Caco-2 (cell line): ENCODE measurements around the gene ADGRL3. TPM values are rescaled to one million over a fixed set of nuclear protein-coding genes. Genes with fewer than 3 reads are reported as not detected.

Source experiments
- BruUV-seq: library from RNA; stranded (reverse); fragments of 400-500 nt; replicated peaks from 2 replicates; lab custom pipeline; 2021; lab: Mats Ljungman, UMichigan
- CTCF ChIA-PET: fragments of 300-600 bp; sonication (Branson Sonifier 250); formaldehyde crosslinking; loops from one replicate; lab custom pipeline; 2022; ENCODE audit warnings: antibody characterized with exemption; lab: Charles Lee
- POLR2A ChIA-PET: fragments of 300-600 bp; sonication (Branson Sonifier 250); formaldehyde crosslinking; loops from one replicate; lab custom pipeline; 2022; ENCODE audit warnings: antibody characterized with exemption; lab: Charles Lee
- DNase-seq, 2 experiments: peaks; one replicate each; pipeline versions ENCODE4 v3.0.0 to v3.0.0-alpha.2; 2020 to 2022
- H3K27me3 ChIP-seq: replicated peaks from 2 replicates; pipeline ENCODE4 v1.6.0; 2011; ENCODE audit warnings: low read length; ENCODE audit not compliant: control insufficient read depth, insufficient read depth
- H3K36me3 ChIP-seq: 2 replicates; pipeline ENCODE4 v1.5.1; 2011; ENCODE audit warnings: low read length; ENCODE audit not compliant: control insufficient read depth, insufficient read depth
- H3K4me1 ChIP-seq: fragments of 250-450 bp; sonication (Bioruptor Pico); 2 replicates; pipeline ENCODE4 v1.5.1; 2020; ENCODE audit warnings: mild to moderate bottlenecking
- H3K4me3 ChIP-seq: 2 replicates; pipeline ENCODE4 v1.5.1; 2011; ENCODE audit warnings: low read depth, mild to moderate bottlenecking, control low read depth, low read length
- H3K9me3 ChIP-seq: fragments of 250-450 bp; sonication (Bioruptor Pico); 2 replicates; pipeline ENCODE4 v1.5.1; 2020; ENCODE audit warnings: mild to moderate bottlenecking, moderate library complexity
- H3K27ac Mint-ChIP-seq: one replicate; pipeline ENCODE4 v1.8.0; 2022; ENCODE audit warnings: mixed read lengths; ENCODE audit not compliant: unreplicated experiment
- H3K27me3 Mint-ChIP-seq: one replicate; pipeline ENCODE4 v1.8.0; 2022; ENCODE audit warnings: mixed read lengths; ENCODE audit not compliant: insufficient read depth, unreplicated experiment
- H3K36me3 Mint-ChIP-seq: one replicate; pipeline ENCODE4 v1.8.0; 2022; ENCODE audit warnings: mild to moderate bottlenecking, mixed read lengths; ENCODE audit not compliant: insufficient read depth, unreplicated experiment
- H3K4me1 Mint-ChIP-seq: one replicate; pipeline ENCODE4 v1.8.0; 2022; ENCODE audit warnings: low read depth, mixed read lengths; ENCODE audit not compliant: unreplicated experiment
- H3K4me3 Mint-ChIP-seq: one replicate; pipeline ENCODE4 v1.8.0; 2022; ENCODE audit warnings: mild to moderate bottlenecking, moderate library complexity, mixed read lengths; ENCODE audit not compliant: unreplicated experiment
- H3K9me3 Mint-ChIP-seq: one replicate; pipeline ENCODE4 v1.8.0; 2022; ENCODE audit warnings: mixed read lengths; ENCODE audit not compliant: unreplicated experiment
- intact Hi-C: fragments of 100-400 bp; cut with micrococcal nuclease; formaldehyde crosslinking; loops from one replicate; pipeline ENCODE4 v1.10.0; 2022; ENCODE audit not compliant: unreplicated experiment
- total RNA-seq: library from RNA; stranded (reverse); gene quantifications from 2 replicates; pipeline ENCODE4 v1.2.3, GENCODE V29; 2022
- TF ChIP-seq, protein P1 (sequence below), 2 experiments: fragments of 200-600 bp in 1 of 2; IDR thresholded peaks; 1 replicate in 1 of 2; 2 replicates in 1 of 2; pipeline versions ENCODE4 v1.5.1 to v1.8.0; 2011 to 2022; ENCODE audit warnings: antibody characterized with exemption in 1 of 2, control low read depth in 1 of 2, inconsistent platforms in 1 of 2, low read depth in 1 of 2, low read length in 1 of 2, mild to moderate bottlenecking in 1 of 2, moderate library complexity in 1 of 2; ENCODE audit not compliant: insufficient read depth in 1 of 2, severe bottlenecking in 1 of 2, unreplicated experiment in 1 of 2

ADGRL3 gene
- total RNA-seq, 1 experiment from 2014 or later, result 1.5 TPM

DNA sequence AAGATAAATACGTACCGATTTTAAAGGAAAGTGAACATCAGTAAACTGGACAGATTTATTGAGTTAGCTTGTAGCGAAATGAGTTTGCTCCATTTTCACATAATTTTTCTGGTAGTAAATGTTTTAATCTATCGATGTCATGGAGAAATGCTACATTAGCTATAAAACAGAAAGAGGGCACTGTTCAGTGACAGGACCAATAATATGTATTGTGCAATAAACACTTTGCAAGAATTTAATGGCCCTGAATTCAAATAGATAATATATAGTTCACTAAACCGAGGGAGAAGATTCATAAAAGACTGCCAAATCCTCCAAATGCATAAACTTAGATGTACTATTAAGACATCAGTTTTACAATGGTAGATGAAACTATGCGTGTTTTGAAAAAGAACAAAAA lies 516.3 kb downstream of the ADGRL3 start:
- no peaks in the 10 kb centered on the region for H3K27me3 ChIP-seq
- H3K4me3 ChIP-seq, result no peak overlapping the region
- no peaks in the 10 kb centered on the region for H3K4me1 ChIP-seq
- no peak overlapping the region for H3K27ac Mint-ChIP-seq
- H3K36me3 ChIP-seq, result no peaks in the 10 kb centered on the region
- no peak overlapping the region for H3K4me3 Mint-ChIP-seq
- no peak for DNase-seq
- H3K9me3 Mint-ChIP-seq, result no peaks in the 10 kb centered on the region
- no peaks in the 10 kb centered on the region for H3K27me3 Mint-ChIP-seq
- ChIA-PET POLR2A (interaction anchor here (0.7 kb wide), 1 partner anchor 10 kb away, joined by 13 read pairs; no protein-coding TSS in a partner anchor), CTCF (no interaction called here)
- TF ChIP-seq, protein P1, sequence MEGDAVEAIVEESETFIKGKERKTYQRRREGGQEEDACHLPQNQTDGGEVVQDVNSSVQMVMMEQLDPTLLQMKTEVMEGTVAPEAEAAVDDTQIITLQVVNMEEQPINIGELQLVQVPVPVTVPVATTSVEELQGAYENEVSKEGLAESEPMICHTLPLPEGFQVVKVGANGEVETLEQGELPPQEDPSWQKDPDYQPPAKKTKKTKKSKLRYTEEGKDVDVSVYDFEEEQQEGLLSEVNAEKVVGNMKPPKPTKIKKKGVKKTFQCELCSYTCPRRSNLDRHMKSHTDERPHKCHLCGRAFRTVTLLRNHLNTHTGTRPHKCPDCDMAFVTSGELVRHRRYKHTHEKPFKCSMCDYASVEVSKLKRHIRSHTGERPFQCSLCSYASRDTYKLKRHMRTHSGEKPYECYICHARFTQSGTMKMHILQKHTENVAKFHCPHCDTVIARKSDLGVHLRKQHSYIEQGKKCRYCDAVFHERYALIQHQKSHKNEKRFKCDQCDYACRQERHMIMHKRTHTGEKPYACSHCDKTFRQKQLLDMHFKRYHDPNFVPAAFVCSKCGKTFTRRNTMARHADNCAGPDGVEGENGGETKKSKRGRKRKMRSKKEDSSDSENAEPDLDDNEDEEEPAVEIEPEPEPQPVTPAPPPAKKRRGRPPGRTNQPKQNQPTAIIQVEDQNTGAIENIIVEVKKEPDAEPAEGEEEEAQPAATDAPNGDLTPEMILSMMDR (IDR thresholded peaks at IDR 0.05; ENCODE audit: insufficient read depth in 1 of 2, low read depth in 1 of 2, low read length in 1 of 2, severe bottlenecking in 1 of 2, unreplicated experiment in 1 of 2), result no peak
- no peaks in the 10 kb centered on the region for H3K36me3 Mint-ChIP-seq
- H3K4me1 Mint-ChIP-seq, result no peaks in the 10 kb centered on the region
- no TSS peak for BruUV-seq
- H3K9me3 ChIP-seq, result no peaks in the 10 kb centered on the region
- intact Hi-C loops, result no loop called here

DNA sequence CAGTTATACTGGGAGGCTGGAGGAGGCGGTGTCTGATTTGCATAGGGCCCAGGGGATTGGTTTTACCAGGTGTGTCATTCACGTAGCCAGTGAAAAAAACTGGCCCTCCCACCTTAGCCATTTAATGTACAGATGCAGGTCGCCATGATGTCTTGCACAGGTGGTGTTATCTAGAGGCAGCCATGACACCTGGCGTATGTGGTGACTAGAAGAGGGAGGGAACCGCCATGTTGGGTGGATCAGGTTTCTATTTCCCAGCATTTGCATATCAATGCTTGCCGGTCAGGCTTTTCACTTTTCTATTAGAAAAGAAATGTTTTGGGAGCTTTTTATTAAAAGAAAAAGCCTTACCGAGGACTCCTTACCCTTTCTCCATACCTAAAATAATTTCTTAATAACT lies 523.4 kb downstream of the ADGRL3 start:
- Histone ChIP-seq H3K4me1 (no peaks in the 10 kb centered on the region), H3K27me3 (no peaks in the 10 kb centered on the region), H3K9me3 (no peaks in the 10 kb centered on the region), H3K36me3 (no peaks in the 10 kb centered on the region), H3K4me3 (no peak overlapping the region)
- Mint-ChIP-seq H3K27me3 (no peaks in the 10 kb centered on the region), H3K36me3 (no peaks in the 10 kb centered on the region), H3K27ac (no peak overlapping the region), H3K4me1 (no peaks in the 10 kb centered on the region), H3K9me3 (no peaks in the 10 kb centered on the region), H3K4me3 (no peak overlapping the region)
- no TSS peak for BruUV-seq
- DNase-seq, result no peak
- intact Hi-C loops, result no loop called here
- ChIA-PET CTCF (no interaction called here), POLR2A (no interaction called here)
- TF ChIP-seq, protein P1 (IDR thresholded peaks at IDR 0.05; ENCODE audit: insufficient read depth in 1 of 2, low read depth in 1 of 2, low read length in 1 of 2, severe bottlenecking in 1 of 2, unreplicated experiment in 1 of 2), result no peak

DNA sequence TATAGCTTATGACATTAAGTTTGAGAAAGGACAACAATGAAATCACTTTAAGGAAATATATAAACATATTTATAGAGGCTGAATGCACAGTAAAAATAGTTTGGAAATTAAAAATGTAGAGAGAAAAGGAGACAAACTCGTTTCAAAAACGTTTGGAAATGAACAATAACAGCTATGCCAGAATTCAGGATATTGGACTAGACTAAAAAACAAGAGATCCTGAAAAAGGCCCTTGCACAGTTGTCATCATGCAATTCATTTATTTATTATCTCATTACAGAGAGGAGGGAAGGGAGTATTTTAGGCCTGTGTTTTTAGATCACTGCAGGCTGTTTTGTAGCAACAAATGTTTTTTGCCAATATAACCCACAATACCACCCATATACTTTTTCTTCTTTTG lies 527.2 kb downstream of the ADGRL3 start:
- Histone ChIP-seq H3K27me3 (no peaks in the 10 kb centered on the region), H3K4me1 (no peaks in the 10 kb centered on the region), H3K9me3 (no peaks in the 10 kb centered on the region), H3K4me3 (no peak overlapping the region), H3K36me3 (no peaks in the 10 kb centered on the region)
- CTCF ChIA-PET, result no interaction called here
- POLR2A ChIA-PET, result no interaction called here
- Mint-ChIP-seq H3K27ac (no peak overlapping the region), H3K27me3 (no peaks in the 10 kb centered on the region), H3K36me3 (no peaks in the 10 kb centered on the region), H3K4me3 (no peak overlapping the region), H3K9me3 (no peaks in the 10 kb centered on the region), H3K4me1 (no peaks in the 10 kb centered on the region)
- BruUV-seq, result no TSS peak
- DNase-seq, result no peak
- intact Hi-C loops, result no loop called here
- TF ChIP-seq, protein P1 (IDR thresholded peaks at IDR 0.05; ENCODE audit: insufficient read depth in 1 of 2, low read depth in 1 of 2, low read length in 1 of 2, severe bottlenecking in 1 of 2, unreplicated experiment in 1 of 2), result no peak
